Peyer's patch (tissue), 4 donors: ENCODE data around the gene MYZAP.

ENCODE experiments used
- POLR2A ChIP-seq, 2 donors: fragments of 450-650 bp; IDR thresholded peaks; one replicate each; pipeline ENCODE4 v1.5.1; 2017; ENCODE audit warnings: antibody characterized with exemption in 2 of 2, mild to moderate bottlenecking in 2 of 2, moderate library complexity in 2 of 2
- TF ChIP-seq, protein P1 (sequence below), 6 experiments: fragments of 450-650 bp in 4 of 6; fragments of 200-600 bp in 2 of 6; sonication (generic) in 1 of 6; IDR thresholded peaks; one replicate each; pipeline ENCODE4 v1.5.1; 2017 to 2019; ENCODE audit warnings: antibody characterized with exemption in 6 of 6, mild to moderate bottlenecking in 3 of 6, moderate library complexity in 1 of 6

DNA sequence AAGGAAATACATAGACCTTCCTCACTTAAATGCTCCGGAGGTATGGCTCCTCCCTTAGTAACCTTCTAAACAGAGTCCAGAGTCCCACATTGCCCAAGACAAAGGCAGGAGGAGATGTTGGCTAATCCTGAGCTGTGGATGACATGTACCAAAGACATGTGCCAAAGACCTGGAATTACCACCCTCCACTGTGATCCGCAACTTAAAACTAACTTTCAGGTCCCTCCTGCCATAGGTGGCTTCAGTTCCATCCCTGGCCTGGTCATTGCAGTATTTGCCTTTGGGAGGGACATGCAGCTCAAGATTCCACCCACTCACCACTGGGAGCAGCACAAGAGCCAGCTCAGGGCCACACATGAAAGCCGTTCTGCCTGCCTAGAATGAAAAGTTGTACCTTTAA lies 28.0 kb downstream of the MYZAP start:
- TF ChIP-seq, protein P1, sequence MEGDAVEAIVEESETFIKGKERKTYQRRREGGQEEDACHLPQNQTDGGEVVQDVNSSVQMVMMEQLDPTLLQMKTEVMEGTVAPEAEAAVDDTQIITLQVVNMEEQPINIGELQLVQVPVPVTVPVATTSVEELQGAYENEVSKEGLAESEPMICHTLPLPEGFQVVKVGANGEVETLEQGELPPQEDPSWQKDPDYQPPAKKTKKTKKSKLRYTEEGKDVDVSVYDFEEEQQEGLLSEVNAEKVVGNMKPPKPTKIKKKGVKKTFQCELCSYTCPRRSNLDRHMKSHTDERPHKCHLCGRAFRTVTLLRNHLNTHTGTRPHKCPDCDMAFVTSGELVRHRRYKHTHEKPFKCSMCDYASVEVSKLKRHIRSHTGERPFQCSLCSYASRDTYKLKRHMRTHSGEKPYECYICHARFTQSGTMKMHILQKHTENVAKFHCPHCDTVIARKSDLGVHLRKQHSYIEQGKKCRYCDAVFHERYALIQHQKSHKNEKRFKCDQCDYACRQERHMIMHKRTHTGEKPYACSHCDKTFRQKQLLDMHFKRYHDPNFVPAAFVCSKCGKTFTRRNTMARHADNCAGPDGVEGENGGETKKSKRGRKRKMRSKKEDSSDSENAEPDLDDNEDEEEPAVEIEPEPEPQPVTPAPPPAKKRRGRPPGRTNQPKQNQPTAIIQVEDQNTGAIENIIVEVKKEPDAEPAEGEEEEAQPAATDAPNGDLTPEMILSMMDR (IDR thresholded peaks at IDR 0.05), result peak in 2 of 6 experiments; percentile 18 to 19
- no peak for TF ChIP-seq POLR2A (IDR thresholded peaks at IDR 0.05)
